Endothelial cell (in vitro differentiated cells): Measurements from ENCODE around the gene EMC9. TPM values are rescaled to one million over a fixed set of nuclear protein-coding genes. Genes with fewer than 3 reads are reported as not detected.
A peak's percentile ranks its signal among the peaks of the same experiment; 100 is the strongest.

Experiments used
- DNase-seq: peaks from one replicate; pipeline ENCODE4 v3.0.0; 2021; ENCODE audit warnings: low spot score
- H3K27ac Mint-ChIP-seq: one replicate; pipeline ENCODE4 v1.8.0; 2021; ENCODE audit warnings: mixed read lengths, inconsistent platforms; ENCODE audit not compliant: unreplicated experiment
- H3K27me3 Mint-ChIP-seq: one replicate; pipeline ENCODE4 v1.8.0; 2021; ENCODE audit warnings: mild to moderate bottlenecking, moderate library complexity, mixed read lengths, inconsistent platforms; ENCODE audit not compliant: unreplicated experiment
- H3K36me3 Mint-ChIP-seq: one replicate; pipeline ENCODE4 v1.8.0; 2021; ENCODE audit warnings: mild to moderate bottlenecking, low read depth, mixed read lengths, inconsistent platforms; ENCODE audit not compliant: unreplicated experiment
- H3K4me1 Mint-ChIP-seq: one replicate; pipeline ENCODE4 v1.8.0; 2021; ENCODE audit warnings: mild to moderate bottlenecking, mixed read lengths, inconsistent platforms; ENCODE audit not compliant: unreplicated experiment
- H3K4me3 Mint-ChIP-seq: one replicate; pipeline ENCODE4 v1.8.0; 2021; ENCODE audit warnings: mild to moderate bottlenecking, mixed read lengths, inconsistent platforms; ENCODE audit not compliant: unreplicated experiment
- H3K9me3 Mint-ChIP-seq: one replicate; pipeline ENCODE4 v1.8.0; 2021; ENCODE audit warnings: mixed read lengths, inconsistent platforms; ENCODE audit not compliant: unreplicated experiment
- total RNA-seq: library from RNA; stranded (reverse); fragmentation: NEBNext Ultra II Directional; extraction: Animal tissue kit (Norgen Biotek cat#: 25700); gene quantifications from one replicate; pipeline ENCODE4 v1.2.1, GENCODE V29; 2021; ENCODE audit not compliant: unreplicated experiment
- TF ChIP-seq, protein P1 (sequence below): fragments of 200-600 bp; sonication (generic); IDR thresholded peaks from one replicate; pipeline ENCODE4 v1.5.0; 2021; ENCODE audit warnings: antibody characterized with exemption; ENCODE audit not compliant: unreplicated experiment

EMC9 gene
- total RNA-seq, 1 donor from 2014 or later = 16.7 TPM

DNA sequence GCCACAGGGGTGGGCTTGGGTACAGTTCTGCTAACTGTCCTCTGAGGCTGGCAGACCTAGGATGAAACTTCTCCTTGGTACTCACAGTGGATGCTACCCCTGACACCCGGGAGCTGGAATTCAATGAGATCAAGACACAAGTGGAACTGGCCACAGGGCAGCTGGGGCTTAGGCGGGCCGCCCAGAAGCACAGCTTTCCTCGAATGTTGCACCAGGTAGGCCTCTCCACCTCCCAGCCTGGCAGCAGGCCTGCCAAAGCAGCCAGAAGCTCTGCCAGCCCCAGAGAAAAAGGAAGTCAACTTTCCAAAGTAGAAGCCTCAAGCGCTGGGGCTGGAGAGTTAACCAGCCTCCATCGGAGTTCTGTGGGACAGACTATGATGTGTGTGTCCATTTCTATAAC lies 24.2 kb downstream of the EMC9 start:
- H3K27me3 Mint-ChIP-seq = peaks cover 10% of the 10 kb centered on the region
- H3K4me3 Mint-ChIP-seq = no peak overlapping the region
- peaks cover 20% of the 10 kb centered on the region for H3K4me1 Mint-ChIP-seq
- no peak for DNase-seq
- H3K36me3 Mint-ChIP-seq = peaks cover 27% of the 10 kb centered on the region
- H3K27ac Mint-ChIP-seq = no peak overlapping the region
- TF ChIP-seq, protein P1, sequence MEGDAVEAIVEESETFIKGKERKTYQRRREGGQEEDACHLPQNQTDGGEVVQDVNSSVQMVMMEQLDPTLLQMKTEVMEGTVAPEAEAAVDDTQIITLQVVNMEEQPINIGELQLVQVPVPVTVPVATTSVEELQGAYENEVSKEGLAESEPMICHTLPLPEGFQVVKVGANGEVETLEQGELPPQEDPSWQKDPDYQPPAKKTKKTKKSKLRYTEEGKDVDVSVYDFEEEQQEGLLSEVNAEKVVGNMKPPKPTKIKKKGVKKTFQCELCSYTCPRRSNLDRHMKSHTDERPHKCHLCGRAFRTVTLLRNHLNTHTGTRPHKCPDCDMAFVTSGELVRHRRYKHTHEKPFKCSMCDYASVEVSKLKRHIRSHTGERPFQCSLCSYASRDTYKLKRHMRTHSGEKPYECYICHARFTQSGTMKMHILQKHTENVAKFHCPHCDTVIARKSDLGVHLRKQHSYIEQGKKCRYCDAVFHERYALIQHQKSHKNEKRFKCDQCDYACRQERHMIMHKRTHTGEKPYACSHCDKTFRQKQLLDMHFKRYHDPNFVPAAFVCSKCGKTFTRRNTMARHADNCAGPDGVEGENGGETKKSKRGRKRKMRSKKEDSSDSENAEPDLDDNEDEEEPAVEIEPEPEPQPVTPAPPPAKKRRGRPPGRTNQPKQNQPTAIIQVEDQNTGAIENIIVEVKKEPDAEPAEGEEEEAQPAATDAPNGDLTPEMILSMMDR = no peak
- no peaks in the 10 kb centered on the region for H3K9me3 Mint-ChIP-seq

DNA sequence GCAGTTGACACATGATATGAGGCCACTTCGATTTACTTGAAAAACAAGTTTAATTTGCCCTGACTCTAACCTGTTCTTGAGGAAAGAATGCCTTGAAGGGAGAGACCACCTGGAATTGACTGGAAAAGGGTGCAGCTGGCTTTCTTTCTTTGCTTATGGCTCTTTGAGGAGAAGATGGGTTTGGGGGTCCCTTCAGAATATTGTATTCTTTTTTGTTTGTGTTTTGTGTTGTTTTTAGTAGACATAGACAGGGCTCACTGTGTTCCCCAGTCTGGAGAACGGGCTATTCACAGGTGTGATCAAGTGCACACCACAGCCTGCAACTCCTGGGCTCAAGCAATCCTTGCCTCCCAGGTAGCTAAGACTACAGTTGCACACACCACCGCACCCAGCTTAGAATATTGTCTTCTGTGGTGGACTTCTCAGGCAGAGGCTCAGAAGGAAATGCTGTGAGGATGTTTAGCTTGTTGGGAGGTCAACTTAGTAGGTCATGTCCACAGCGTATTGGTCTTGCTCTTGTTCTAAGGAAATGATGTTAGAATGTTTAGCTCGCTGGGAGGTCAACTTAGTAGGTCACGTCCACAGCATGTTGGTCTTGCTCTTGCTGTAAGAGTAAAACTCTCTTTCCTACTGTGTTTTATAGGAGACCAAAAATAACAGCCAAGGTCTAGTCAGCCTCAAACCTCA lies 25.1 kb downstream of the EMC9 start:
- Mint-ChIP-seq H3K36me3 (peaks cover 21% of the 10 kb centered on the region), H3K27ac (no peak overlapping the region), H3K9me3 (no peaks in the 10 kb centered on the region), H3K4me3 (peak overlapping the region; percentile 95), H3K27me3 (peaks cover 10% of the 10 kb centered on the region), H3K4me1 (peaks cover 20% of the 10 kb centered on the region)
- no peak for DNase-seq
- TF ChIP-seq, protein P1 = no peak

DNA sequence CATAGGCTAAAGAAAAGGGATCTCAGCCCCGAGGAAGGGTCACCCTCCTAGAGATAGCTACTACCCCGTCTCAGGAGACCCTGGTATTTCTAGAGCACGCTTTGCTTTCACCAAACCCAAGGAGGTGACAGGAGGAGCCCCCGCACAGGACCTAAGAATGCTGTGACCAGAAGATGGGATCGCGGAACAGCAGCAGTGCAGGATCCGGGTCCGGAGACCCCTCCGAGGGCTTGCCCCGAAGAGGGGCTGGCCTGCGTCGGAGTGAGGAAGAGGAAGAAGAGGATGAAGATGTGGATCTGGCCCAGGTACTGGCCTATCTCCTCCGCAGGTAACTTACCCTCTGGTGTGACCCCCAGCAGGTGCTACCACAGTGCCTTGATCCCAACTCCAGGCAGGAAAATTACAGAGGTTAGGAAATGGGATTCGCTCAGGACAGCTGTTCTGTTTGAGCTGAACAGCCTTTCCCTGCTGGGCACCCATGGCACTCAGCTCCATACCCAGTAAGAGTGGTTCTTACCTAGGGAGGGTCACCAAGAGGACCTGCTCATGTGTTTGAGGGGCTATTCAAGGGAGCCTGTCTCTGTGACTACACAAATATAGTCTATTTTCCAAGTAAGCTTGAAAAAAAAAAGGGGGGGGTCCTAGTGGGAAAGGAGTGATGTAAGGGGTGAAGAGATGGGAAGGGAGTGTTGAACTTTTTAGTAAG lies 25.8 kb downstream of the EMC9 start:
- peaks cover 10% of the 10 kb centered on the region for H3K27me3 Mint-ChIP-seq
- peak; percentile 9 for DNase-seq
- peak overlapping the region; percentile 95 for H3K4me3 Mint-ChIP-seq
- H3K4me1 Mint-ChIP-seq = peaks cover 20% of the 10 kb centered on the region
- peak overlapping the region; percentile 97 for H3K27ac Mint-ChIP-seq
- TF ChIP-seq, protein P1 = no peak
- H3K9me3 Mint-ChIP-seq = no peaks in the 10 kb centered on the region
- H3K36me3 Mint-ChIP-seq = peaks cover 19% of the 10 kb centered on the region

DNA sequence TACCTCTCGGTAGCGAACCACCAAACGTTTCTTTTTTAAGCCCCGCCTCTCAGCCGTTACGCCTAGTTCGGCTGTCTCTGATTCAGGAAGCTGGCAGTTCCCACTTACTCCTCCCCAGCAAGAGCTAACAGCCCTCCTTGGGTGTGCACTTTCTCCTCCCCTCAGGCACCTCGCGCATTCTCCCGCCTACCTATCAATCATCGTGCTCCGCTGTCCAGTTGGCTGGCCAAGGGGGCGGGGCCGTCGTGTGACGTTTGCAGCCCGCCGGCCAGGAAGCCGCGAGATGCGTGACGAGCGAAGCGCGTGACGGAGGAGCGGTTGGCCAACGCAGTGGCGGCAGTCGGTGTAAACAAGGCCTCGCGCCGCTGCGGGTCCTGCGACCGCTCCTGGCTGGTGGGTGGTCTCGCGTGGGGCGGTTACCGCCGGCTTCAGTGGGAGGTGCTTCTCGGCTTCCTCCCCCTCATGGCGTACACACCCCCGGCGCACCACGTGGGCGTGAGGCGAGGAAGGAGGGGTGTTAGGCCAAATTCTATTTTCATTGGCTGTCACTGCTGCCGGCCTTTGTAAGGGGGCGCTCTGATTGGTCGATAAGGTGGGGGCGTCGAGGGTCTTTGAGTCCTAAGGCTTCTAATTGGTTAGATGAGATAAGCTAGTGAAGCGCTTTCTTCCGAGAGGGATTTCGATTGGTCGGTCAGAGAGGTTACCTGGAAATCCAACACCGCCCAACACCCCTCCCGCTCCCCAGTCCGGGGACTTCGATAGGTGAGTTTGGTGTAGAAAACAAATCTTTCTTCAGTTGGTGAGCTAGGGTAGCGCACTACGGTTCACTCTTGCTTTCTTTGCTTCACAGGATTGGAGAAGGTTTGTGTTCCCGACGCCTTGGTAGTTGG lies 26.6 kb downstream of the EMC9 start, which contains the start of the genes DCAF11 and NRL:
Gene DCAF11, plus strand, starts transcription at position 246 of the 890 bp plus-strand sequence. CDS start 818 bp downstream, outside the sequence.
Gene NRL, minus strand, starts transcription at position 418 of the 890 bp plus-strand sequence. CDS start 32,101 bp downstream, outside the sequence.
- Mint-ChIP-seq H3K27me3 (peaks cover 10% of the 10 kb centered on the region), H3K36me3 (peaks cover 19% of the 10 kb centered on the region), H3K9me3 (no peaks in the 10 kb centered on the region), H3K27ac (peak within 1 kb of the TSS; percentile 97), H3K4me1 (peaks cover 20% of the 10 kb centered on the region), H3K4me3 (peak within 1 kb of the TSS; percentile 95)
- peak; percentile 97 for DNase-seq
- TF ChIP-seq, protein P1 = no peak
